GM21526 (cell line): ENCODE measurements around the gene HOXA2.

Experiments used
- ATAC-seq: cut with Tn5 transposase; IDR thresholded peaks from one replicate; pipeline ENCODE4 v1.9.1; 2021; ENCODE audit warnings: moderate library complexity; ENCODE audit not compliant: unreplicated experiment, low FRiP score

Gene HOXA2

GRCh38 chr7:27112955-27113949, 10.8 kb upstream of the HOXA2 start:
- no peak for ATAC-seq

GRCh38 chr7:27112361-27112760, 9.9 kb upstream of the HOXA2 start:
- ATAC-seq, result no peak

GRCh38 chr7:27111751-27112277, 9.3 kb upstream of the HOXA2 start:
- no peak for ATAC-seq

- ATAC-seq, result no peak
Observed at GRCh38 chr7:27111042-27111750, 8.7 kb upstream of the HOXA2 start.

- no peak for ATAC-seq
Observed at GRCh38 chr7:27110186-27111031, 7.9 kb upstream of the HOXA2 start.

- no peak for ATAC-seq
Observed at GRCh38 chr7:27109466-27110185, 7.1 kb upstream of the HOXA2 start.

GRCh38 chr7:27108390-27109127, 6.1 kb upstream of the HOXA2 start:
- no peak for ATAC-seq

GRCh38 chr7:27107391-27108381, 5.2 kb upstream of the HOXA2 start:
- ATAC-seq, result no peak

GRCh38 chr7:27106901-27107240, 4.4 kb upstream of the HOXA2 start:
- no peak for ATAC-seq

- ATAC-seq, result no peak
Observed at GRCh38 chr7:27106181-27106900, 3.9 kb upstream of the HOXA2 start.

- no peak for ATAC-seq
Observed at GRCh38 chr7:27105301-27106031, 3.0 kb upstream of the HOXA2 start.

- ATAC-seq, result no peak
Observed at GRCh38 chr7:27104341-27105058, 2.0 kb upstream of the HOXA2 start.

GRCh38 chr7:27103489-27104226, 1.2 kb upstream of the HOXA2 start:
- ATAC-seq, result no peak

- no peak for ATAC-seq
Observed at GRCh38 chr7:27101957-27102580, 414 bp downstream of the HOXA2 start.
